ENCODE data around the gene ADORA2A. TPM values are rescaled to one million over a fixed set of nuclear protein-coding genes. Genes with fewer than 3 reads are reported as not detected.

ADORA2A gene
- total RNA-seq, 1 donor from 2014 or later = not detected

DNA sequence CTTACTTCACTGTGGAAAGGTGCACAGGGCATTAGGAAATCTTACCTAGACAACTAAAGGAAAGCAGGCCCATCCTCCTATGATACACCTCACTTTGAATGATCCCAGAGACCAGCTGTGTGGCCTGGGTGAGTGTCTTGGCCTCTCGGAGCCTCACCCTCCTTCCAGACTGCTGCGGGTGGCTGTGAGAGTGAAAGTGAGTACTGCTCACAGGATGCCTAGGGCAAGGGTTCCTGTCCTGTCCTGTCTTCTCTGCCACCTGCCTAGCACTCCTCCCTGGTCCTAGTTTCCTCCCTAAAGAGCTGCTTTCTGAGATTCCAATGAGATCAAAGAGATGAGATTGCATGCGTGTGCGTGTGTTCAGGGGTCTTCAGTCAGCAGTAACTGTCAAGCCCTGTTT lies 19.5 kb upstream of the ADORA2A start:
- no peak overlapping the region for H3K4me3 ChIP-seq (ENCODE audit: low read depth, low read length)
- TF ChIP-seq, protein P1, sequence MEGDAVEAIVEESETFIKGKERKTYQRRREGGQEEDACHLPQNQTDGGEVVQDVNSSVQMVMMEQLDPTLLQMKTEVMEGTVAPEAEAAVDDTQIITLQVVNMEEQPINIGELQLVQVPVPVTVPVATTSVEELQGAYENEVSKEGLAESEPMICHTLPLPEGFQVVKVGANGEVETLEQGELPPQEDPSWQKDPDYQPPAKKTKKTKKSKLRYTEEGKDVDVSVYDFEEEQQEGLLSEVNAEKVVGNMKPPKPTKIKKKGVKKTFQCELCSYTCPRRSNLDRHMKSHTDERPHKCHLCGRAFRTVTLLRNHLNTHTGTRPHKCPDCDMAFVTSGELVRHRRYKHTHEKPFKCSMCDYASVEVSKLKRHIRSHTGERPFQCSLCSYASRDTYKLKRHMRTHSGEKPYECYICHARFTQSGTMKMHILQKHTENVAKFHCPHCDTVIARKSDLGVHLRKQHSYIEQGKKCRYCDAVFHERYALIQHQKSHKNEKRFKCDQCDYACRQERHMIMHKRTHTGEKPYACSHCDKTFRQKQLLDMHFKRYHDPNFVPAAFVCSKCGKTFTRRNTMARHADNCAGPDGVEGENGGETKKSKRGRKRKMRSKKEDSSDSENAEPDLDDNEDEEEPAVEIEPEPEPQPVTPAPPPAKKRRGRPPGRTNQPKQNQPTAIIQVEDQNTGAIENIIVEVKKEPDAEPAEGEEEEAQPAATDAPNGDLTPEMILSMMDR (conservative IDR thresholded peaks at IDR 0.05; ENCODE audit: low read depth, low read length) = no peak
- no peak for DNase-seq (ENCODE audit: low read depth)

DNA sequence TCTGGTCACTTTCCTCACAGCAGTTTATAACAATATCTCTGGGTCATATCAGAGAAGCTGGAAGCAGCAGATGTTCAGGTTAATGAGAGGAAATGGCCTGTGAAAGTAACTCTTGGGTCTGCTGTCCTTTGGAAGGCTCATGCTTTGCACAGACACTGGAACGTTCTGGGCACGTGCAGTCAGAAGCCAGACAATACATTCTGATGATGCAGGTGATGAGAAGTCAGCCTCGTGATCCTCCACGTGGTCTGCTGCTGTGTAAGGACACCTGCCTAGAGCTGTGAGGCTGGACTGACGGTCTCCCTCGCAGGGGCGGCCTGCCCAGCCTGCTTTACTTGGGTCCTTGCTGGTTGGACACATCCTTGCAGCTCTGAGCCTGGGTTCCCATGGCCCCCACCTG lies 18.8 kb upstream of the ADORA2A start:
- DNase-seq (ENCODE audit: low read depth) = no peak
- no peak overlapping the region for H3K4me3 ChIP-seq (ENCODE audit: low read depth, low read length)
- TF ChIP-seq, protein P1 (conservative IDR thresholded peaks at IDR 0.05; ENCODE audit: low read depth, low read length) = no peak

DNA sequence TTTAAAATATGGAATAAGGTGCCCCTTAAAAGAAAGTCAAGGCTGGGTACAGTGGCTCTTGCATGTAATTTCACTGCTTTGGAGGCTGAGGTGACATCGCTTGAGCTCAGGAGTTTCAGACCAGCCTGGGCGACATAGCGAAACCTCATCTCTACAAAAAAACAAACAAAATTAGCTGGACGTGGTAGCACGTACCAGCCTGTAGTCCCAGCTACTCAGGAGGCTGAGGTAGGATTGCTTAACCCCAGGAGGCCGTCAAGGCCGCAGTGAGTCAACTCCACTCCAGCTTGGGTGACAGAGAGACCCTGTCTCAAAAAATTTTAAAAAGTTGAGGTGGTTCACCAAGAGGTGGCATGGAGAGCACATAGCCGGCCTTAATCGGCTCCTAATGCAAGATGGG lies 17.7 kb upstream of the ADORA2A start:
- DNase-seq (ENCODE audit: low read depth) = no peak
- no peak overlapping the region for H3K4me3 ChIP-seq (ENCODE audit: low read depth, low read length)
- TF ChIP-seq, protein P1 (conservative IDR thresholded peaks at IDR 0.05; ENCODE audit: low read depth, low read length) = no peak

DNA sequence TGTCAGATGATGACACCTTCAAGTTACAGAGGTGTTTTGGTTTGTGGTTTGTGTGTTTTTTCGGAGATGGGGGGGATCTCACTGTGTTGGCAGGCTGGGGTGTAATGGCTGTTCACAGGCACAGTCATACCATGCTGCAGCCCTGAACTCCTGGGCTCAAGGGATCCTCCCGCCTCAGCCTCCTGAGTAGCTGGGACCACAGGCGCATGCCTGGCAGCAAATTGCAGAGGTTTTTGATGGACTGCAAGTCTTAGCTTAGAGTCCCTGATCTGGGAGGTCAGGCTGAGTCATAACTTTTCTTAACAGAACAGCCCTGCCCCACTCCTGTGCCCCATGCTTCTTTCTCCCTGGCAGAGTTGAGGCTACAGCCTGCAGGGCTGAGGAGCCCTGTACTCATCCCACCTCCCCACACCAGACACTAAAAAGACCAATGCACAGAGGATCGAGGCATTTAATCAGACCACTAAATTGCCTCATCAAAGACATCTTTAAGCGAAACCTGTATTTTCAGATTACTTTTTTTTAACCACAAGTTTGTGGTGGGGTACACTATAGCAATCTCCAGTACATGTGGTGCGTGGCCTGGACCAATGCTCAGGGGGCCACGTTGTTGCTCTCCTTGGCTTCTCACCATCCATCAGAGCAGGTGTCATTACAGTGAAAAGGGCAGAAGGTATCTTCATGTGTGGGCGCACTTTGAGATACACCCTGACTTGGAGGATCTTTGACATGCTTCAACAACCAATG lies 17.1 kb upstream of the ADORA2A start:
- TF ChIP-seq, protein P1 (conservative IDR thresholded peaks at IDR 0.05; ENCODE audit: low read depth, low read length) = no peak
- H3K4me3 ChIP-seq (ENCODE audit: low read depth, low read length) = no peak overlapping the region
- DNase-seq (ENCODE audit: low read depth) = no peak

DNA sequence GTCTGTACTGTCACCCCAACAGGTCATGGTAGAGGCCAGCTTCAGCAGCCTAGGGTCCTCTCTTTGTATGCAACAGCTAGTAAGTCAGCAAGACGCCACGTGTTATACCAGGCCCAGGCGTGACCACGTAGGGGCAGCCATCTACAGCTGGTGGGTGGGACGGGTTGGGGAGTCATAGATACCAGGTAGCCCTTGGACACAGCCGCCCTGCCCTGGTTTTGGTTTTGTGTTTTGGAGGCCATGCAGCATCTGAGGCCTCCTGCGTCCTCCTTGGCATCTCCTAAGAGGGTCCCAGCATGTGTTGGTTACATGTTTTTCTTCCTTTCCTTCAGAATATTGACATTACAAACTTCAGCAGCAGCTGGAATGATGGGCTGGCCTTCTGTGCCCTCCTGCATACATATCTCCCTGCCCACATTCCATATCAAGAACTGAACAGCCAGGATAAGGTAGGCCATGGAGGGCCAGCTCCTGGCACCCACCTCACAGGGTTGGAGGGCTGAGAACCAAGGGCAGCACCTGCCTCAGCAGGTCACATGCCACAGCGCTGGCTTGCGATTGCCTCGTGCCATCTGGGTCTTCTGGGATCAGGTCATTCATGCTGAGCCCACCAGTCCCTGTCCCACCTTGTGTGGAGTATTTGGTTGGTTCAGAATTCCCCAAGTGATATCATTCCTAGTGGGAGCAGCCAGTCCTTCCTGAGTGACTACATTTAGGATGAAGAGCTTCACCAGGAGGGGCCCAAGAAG lies 16.0 kb upstream of the ADORA2A start:
- no peak overlapping the region for H3K4me3 ChIP-seq (ENCODE audit: low read depth, low read length)
- DNase-seq (ENCODE audit: low read depth) = no peak
- TF ChIP-seq, protein P1 (conservative IDR thresholded peaks at IDR 0.05; ENCODE audit: low read depth, low read length) = no peak

DNA sequence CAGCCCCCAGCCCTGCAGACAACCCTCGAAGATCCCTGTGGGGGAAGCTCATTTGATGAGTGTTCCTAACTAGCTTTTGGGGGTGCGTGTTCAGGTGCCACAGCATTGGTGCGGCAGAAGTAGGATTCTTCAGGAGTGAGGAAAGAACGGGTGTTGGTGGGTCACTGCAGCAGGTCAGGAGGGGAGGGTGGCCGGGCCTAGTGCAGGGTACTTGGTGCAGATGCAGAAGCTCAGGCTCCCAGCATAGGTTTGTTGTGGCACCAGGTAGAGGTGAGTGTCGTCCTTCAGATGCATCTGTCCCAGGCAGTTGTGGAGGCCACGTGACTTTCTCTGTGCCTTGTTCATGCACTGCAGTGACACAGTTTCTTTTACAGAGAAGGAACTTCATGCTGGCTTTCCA lies 15.1 kb upstream of the ADORA2A start:
- H3K4me3 ChIP-seq (ENCODE audit: low read depth, low read length) = no peak overlapping the region
- no peak for DNase-seq (ENCODE audit: low read depth)
- TF ChIP-seq, protein P1 (conservative IDR thresholded peaks at IDR 0.05; ENCODE audit: low read depth, low read length) = no peak
